ENCODE measurements around the gene AHRR.

AHRR gene

GRCh38 chr5:417301-418161 is 96.0 kb downstream of the AHRR start:
- DNase-seq = no peak

- no peak for DNase-seq
These were observed 96.9 kb downstream of the AHRR start for GRCh38 chr5:418162-419121.

GRCh38 chr5:419970-420369 is 98.5 kb downstream of the AHRR start:
- DNase-seq = no peak

DNA sequence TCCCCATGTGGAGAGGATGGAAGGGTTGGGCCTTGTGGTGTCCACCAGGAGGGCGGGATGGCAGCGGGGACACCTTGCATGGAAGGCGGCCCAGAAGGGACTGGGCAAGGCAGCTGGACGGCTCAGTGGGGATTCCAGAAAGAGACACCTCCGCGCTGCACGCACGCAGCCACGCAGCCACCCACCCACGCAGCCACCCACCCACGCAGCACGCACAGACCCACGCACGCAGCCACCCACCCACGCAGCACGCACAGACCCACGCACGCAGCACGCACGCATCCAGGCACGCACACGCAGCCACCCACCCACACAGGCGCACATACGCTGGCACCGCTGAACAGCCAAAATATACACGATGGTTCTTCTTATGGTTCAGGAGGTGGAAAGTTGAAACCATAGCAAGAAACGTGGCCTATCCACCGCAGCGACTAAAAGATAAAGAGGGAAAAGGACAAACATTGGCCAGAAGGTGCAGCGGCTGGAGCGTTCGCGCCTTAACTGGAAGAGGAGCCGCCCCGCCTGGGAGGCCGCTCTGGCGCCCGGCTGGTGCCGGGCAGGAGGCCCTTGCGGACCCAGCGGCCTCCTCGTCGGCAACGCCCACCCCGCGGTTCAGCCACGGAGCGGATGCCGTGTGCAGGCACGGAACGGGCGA is 99.2 kb downstream of the AHRR start:
- no peak for DNase-seq

GRCh38 chr5:421287-421880 is 99.9 kb downstream of the AHRR start:
- no peak for DNase-seq

- no peak for DNase-seq
These were observed 100.4 kb downstream of the AHRR start for GRCh38 chr5:421901-422300.

DNA sequence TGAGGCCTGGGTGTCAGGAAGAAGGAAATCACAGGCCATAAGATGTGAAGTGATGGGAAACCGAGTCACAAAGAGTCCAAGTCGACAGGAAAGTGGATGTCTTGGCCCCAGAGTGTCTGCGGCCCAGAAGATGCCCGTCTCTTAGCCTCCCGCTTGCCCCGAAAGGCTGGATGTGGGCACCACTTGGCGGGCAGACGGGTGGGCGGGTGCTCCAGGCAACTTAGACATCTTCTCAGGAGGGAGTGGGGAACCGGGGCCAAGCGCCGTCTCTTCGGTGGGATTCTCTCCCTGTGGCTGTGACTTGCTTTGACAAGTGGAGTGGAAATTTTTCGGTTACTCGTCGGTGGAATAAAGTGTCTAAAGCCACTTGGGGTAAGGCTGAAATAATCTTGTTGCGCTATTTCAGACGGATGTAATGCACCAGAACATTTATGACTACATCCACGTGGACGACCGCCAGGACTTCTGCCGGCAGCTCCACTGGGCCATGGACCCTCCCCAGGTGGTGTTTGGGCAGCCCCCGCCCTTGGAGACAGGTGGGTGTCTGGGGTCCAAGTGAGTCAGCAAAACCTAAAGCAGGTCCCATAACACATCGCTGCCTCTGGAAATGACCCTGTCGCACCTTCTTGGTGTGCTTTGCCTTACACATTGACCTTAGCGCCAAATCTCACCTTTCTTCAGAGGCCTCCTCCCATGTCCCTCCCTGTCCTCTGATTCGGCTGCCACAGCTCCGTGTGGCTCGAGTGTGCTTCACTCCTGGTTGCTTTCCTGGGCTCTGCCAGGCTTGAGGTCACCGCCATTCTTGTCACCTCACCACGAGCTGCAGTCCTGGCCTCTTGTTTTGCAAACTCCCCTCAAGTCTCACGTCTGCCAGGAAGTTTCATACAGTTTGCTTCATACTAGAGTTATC is 101.1 kb downstream of the AHRR start:
- no peak for DNase-seq

DNA sequence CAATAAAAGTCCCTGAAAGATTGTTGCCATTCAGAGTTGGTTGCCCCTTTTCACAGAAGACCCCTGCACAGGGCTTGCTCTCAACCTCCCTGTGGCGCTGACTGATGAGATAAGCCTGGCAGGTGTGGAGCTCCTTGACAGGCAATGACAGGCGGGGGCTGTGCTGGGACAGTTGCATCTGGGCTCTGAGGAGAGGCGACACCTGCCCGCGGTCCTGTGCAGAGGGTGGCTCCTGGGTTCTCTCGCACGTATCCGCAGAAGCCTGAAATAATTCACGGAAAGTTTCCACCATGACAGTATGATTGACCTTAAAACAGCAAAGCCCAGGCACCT is 101.7 kb downstream of the AHRR start:
- no peak for DNase-seq

DNA sequence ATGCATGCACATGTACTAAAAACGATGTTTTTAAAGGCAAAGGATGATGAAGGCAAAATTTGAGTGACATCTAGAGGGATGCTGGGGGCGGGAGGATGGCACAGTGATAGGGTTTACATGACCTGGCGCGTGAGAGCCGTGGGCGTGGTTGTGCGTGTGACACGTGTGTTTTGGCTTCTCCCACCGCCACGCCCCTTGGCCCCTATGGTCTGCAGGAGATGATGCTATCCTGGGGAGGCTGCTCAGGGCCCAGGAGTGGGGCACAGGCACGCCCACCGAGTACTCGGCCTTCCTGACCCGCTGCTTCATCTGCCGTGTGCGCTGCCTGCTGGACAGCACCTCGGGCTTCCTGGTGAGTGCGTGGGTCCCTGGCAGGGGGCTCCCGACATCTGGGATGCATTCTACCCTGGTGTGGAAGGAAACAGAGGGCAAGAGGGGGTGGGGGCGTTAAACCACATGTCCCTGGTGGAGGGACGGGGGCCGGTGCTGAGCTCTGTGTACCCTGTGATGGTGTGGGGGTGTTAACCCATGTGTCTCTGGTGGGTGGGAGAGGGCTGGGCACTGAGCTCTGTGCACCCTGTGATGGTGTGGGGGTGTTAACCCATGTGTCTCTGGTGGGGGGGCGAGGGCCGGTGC is 102.2 kb downstream of the AHRR start:
- DNase-seq = no peak

GRCh38 chr5:424301-425110 is 103.0 kb downstream of the AHRR start:
- DNase-seq = no peak

GRCh38 chr5:425714-426113 is 104.2 kb downstream of the AHRR start:
- no peak for DNase-seq

DNA sequence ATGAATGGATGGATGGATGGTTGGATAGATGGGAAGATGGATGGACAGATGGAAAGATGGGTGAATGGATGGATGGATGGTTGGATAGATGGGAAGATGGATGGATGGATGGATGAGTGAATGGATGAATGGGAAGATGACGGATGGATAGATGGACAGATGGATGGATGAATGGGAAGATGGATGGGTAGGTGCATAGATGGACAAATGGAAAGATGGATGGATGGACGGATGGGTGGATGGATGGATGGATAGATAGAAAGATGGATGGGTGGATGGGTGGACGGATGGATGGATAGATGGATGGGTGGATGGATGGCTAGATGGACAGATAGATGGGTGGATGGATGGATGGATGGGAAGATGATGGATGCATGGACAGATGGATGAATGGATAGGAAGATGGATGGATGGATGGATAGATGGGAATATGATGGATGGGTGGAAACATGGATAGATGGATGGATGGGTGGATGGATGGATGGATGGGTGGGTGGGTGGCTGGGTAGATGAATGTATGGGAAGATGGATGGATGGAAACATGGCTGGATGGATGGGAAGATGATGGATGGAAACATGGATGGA is 105.0 kb downstream of the AHRR start:
- no peak for DNase-seq

DNA sequence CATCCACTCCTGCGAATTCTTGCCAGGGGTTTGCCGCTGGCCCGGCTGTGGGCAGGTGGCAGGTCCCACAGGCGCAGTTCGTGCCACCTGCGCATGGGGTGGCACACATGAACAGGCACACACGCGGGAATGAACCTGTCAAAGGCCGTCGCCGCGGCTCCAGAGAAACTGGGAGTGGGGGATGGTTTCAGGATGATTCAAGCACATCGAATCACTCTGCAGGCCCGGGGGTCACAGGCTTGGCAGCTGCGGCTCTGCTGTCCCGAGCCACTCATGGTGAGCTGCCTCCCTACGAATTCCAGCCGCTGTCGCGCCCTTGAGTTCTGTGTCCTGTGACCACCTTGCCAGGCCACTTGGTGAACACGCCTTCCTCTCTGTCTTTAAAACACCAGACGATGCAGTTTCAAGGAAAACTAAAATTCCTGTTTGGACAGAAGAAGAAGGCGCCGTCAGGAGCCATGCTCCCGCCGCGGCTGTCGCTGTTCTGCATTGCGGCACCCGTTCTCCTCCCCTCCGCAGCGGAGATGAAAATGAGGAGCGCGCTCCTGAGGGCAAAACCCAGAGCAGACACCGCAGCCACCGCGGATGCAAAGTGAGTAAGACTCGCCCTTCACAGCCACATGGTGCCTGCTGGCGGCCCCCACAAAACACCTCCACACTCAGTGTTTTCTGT is 106.0 kb downstream of the AHRR start:
- DNase-seq = no peak

- no peak for DNase-seq
These were observed 106.7 kb downstream of the AHRR start for GRCh38 chr5:428219-428618.

GRCh38 chr5:428754-429452 is 107.4 kb downstream of the AHRR start:
- no peak for DNase-seq

GRCh38 chr5:429453-430188 is 108.1 kb downstream of the AHRR start:
- DNase-seq = no peak

DNA sequence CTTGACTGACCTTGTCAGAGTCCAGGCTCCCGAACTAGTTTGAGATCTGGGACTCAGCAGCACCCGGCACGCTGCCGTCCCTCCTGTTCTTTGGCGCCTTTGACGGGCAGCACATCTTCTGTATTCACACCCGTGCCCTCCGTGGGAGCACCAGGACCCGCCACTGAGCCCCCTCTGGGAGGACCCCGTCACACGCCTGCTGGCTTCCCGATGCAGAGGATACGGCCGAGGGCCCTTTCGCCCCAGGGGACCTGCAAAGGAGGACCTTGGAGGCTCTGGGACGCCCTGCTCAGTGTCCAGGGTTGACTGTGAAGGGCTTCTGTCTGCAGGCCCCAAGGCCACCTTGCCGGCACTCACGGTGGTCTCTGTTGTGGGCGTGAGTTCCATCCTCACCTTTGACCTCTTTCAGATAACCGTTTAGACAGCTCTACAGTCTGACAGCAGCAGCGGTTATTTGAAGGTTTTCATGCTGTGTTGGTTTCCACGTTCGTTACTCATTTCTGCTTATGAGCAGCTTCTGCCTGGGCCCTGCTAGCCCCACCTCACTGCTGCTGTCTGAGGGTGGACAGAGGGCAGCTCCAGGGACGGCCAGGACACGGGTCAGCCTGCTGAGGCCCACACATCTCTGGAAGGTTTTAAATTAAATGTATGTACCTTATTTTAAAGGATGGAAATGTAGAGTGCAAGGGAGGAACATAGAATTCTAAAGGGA is 108.9 kb downstream of the AHRR start:
- no peak for DNase-seq

All from NCI-H510A (cell line).